Stomach (tissue), 9 donors: ENCODE results near the gene RBMS1. TPM values are rescaled to one million over a fixed set of nuclear protein-coding genes. Genes with fewer than 3 reads are reported as not detected.

Experiments used
- DNase-seq, 2 donors: peaks; one replicate each; pipeline versions ENCODE4 v3.0.0 to v3.0.0-alpha.2; 2013 to 2019
- H3K27ac ChIP-seq, 5 donors: fragments of 200-600 bp in 4 of 5; sonication (generic) in 4 of 5; one replicate each; pipeline ENCODE4 v1.5.1; 2013 to 2019; ENCODE audit warnings: mild to moderate bottlenecking in 1 of 5, moderate library complexity in 1 of 5
- H3K27me3 ChIP-seq, 3 donors: fragments of 200-600 bp; sonication (generic); one replicate each; pipeline ENCODE4 v1.5.1; 2017 to 2019; ENCODE audit warnings: mixed run types in 1 of 3
- H3K36me3 ChIP-seq, 4 donors: fragments of 200-600 bp; sonication (generic); 1 replicate in 3 of 4; 2 replicates in 1 of 4; pipeline ENCODE4 v1.5.1; 2016 to 2019
- H3K4me1 ChIP-seq, 4 donors: fragments of 200-600 bp; sonication (generic); one replicate each; pipeline ENCODE4 v1.5.1; 2016 to 2019
- H3K4me3 ChIP-seq, 4 donors: fragments of 200-600 bp; sonication (generic) in 3 of 4; one replicate each; pipeline ENCODE4 v1.5.1; 2016 to 2019; ENCODE audit warnings: mild to moderate bottlenecking in 1 of 4
- H3K9me3 ChIP-seq, 4 donors: fragments of 200-600 bp; sonication (generic); one replicate each; pipeline ENCODE4 v1.5.1; 2016 to 2019
- CTCF ChIP-seq, 7 experiments: fragments of 450-650 bp in 4 of 7; fragments of 200-600 bp in 3 of 7; sonication (generic) in 3 of 7; IDR thresholded peaks; one replicate each; pipeline ENCODE4 v1.5.1; 2016 to 2019; ENCODE audit warnings: antibody characterized with exemption in 7 of 7, control low read depth in 2 of 7, mild to moderate bottlenecking in 1 of 7
- EP300 ChIP-seq: sonication (generic); formaldehyde crosslinking; IDR thresholded peaks from one replicate; pipeline ENCODE4 v1.6.1; 2017; ENCODE audit warnings: antibody characterized with exemption
- POLR2A ChIP-seq, 4 donors: fragments of 450-650 bp; IDR thresholded peaks; one replicate each; pipeline ENCODE4 v1.6.1; 2016; ENCODE audit warnings: antibody characterized with exemption in 4 of 4, control low read depth in 2 of 4, mild to moderate bottlenecking in 1 of 4, moderate library complexity in 1 of 4
- POLR2AphosphoS5 ChIP-seq, 3 donors: sonication (generic); formaldehyde crosslinking; IDR thresholded peaks; one replicate each; pipeline ENCODE4 v1.6.1; 2016; ENCODE audit warnings: antibody characterized with exemption in 3 of 3
- WGBS, 5 donors: extraction: QIAGEN DNeasy Blood & Tissue Kit in 3 of 5; methylation state at CpG; one replicate each; pipeline versions ENCODE4 v1.1.5 to v1.1.7; 2013 to 2018; 5-methylcytosine and 5-hydroxymethylcytosine counted together
- intact Hi-C: fragments of 100-400 bp; cut with DNase I; formaldehyde crosslinking; loops from one replicate; pipeline ENCODE4 v1.15.1; 2023; ENCODE audit warnings: low total_unique reads
- polyA plus RNA-seq, 3 donors: library from polyadenylated mRNA; stranded (reverse); fragments of 200-250 nt; gene quantifications; one replicate each; pipeline ENCODE4 v1.2.3, GENCODE V29; 2013
- total RNA-seq, 5 donors: library from RNA; depleted of rRNA; stranded (reverse); fragments of >200 nt; gene quantifications; one replicate each; pipeline versions ENCODE4 v1.1.0 to v1.2.3, GENCODE V29; 2014 to 2016
- donor health status: healthy with polysubstance abuse.
- donor health status: Bipolar disorder and iron deficiency.
- donor health status: healthy.

Gene RBMS1
- total and polyA plus RNA-seq, 8 donors = 4.3 to 134 (median 27.8) TPM

GRCh38 chr2:160362018-160362417 is 131.6 kb downstream of the RBMS1 start:
- Histone ChIP-seq H3K4me3 (no peak overlapping the region), H3K36me3 (peaks cover 0 to 10% (median 0%) of the 10 kb centered on the region in 4 donors), H3K9me3 (no peaks in the 10 kb centered on the region), H3K27ac (no peak overlapping the region), H3K4me1 (peaks cover 18 to 75% (median 43%) of the 10 kb centered on the region in 4 donors), H3K27me3 (no peaks in the 10 kb centered on the region)
- no peak for TF ChIP-seq CTCF (IDR thresholded peaks at IDR 0.05)
- no peak for TF ChIP-seq POLR2A (IDR thresholded peaks at IDR 0.05)
- no peak for TF ChIP-seq POLR2AphosphoS5 (IDR thresholded peaks at IDR 0.05)
- no peak for TF ChIP-seq EP300
- 74 to 89% (median 85%) methylated on average over 4 of the region's 4 CpGs for WGBS, 5 donors
- DNase-seq = no peak
- intact Hi-C loops = no loop called here

- Histone ChIP-seq H3K27me3 (no peaks in the 10 kb centered on the region), H3K27ac (no peak overlapping the region), H3K9me3 (no peaks in the 10 kb centered on the region), H3K4me1 (peaks cover 11 to 73% (median 33%) of the 10 kb centered on the region in 4 donors), H3K36me3 (peaks cover 0 to 3% (median 0%) of the 10 kb centered on the region in 4 donors), H3K4me3 (no peak overlapping the region)
- no peak for DNase-seq
- TF ChIP-seq CTCF (IDR thresholded peaks at IDR 0.05) = no peak
- TF ChIP-seq POLR2A (IDR thresholded peaks at IDR 0.05) = no peak
- TF ChIP-seq POLR2AphosphoS5 (IDR thresholded peaks at IDR 0.05) = no peak
- no peak for TF ChIP-seq EP300
- 88 to 95% (median 91%) methylated on average over 5 of the region's 5 CpGs for WGBS, 5 donors
- intact Hi-C loops = no loop called here
Measured at GRCh38 chr2:160360089-160360757, 133.4 kb downstream of the RBMS1 start.

- Histone ChIP-seq H3K27ac (no peak overlapping the region), H3K27me3 (no peaks in the 10 kb centered on the region), H3K4me3 (no peak overlapping the region), H3K36me3 (no peaks in the 10 kb centered on the region), H3K4me1 (peaks cover 13 to 71% (median 36%) of the 10 kb centered on the region in 4 donors), H3K9me3 (no peaks in the 10 kb centered on the region)
- intact Hi-C loops = no loop called here
- 75 to 88% (median 84%) methylated on average over 5 of the region's 5 CpGs for WGBS, 5 donors
- DNase-seq = no peak
- TF ChIP-seq EP300 = no peak
- TF ChIP-seq CTCF (IDR thresholded peaks at IDR 0.05) = no peak
- no peak for TF ChIP-seq POLR2AphosphoS5 (IDR thresholded peaks at IDR 0.05)
- no peak for TF ChIP-seq POLR2A (IDR thresholded peaks at IDR 0.05)
Measured at GRCh38 chr2:160358046-160358445, 135.6 kb downstream of the RBMS1 start.

GRCh38 chr2:160356485-160356884 is 137.1 kb downstream of the RBMS1 start:
- no peak overlapping the region for H3K27ac ChIP-seq
- TF ChIP-seq POLR2AphosphoS5 (IDR thresholded peaks at IDR 0.05) = no peak
- no peak for TF ChIP-seq CTCF (IDR thresholded peaks at IDR 0.05)
- TF ChIP-seq EP300 = no peak
- no peak for TF ChIP-seq POLR2A (IDR thresholded peaks at IDR 0.05)

More at GRCh38 chr2:160356485-160356884, 137.1 kb downstream of the RBMS1 start:
- intact Hi-C loops = no loop called here
- 78 to 87% (median 85%) methylated on average over 1 of the region's 1 CpG for WGBS, 5 donors
- Histone ChIP-seq H3K36me3 (no peaks in the 10 kb centered on the region), H3K27me3 (no peaks in the 10 kb centered on the region), H3K4me3 (no peak overlapping the region), H3K4me1 (peaks cover 16 to 71% (median 41%) of the 10 kb centered on the region in 4 donors), H3K9me3 (no peaks in the 10 kb centered on the region)
- DNase-seq = no peak
